Fibroblast of skin of back (primary cell): Measurements from ENCODE around the gene EIF4H.
"Not testable (repeated sequence)": the region's sequence is repeated elsewhere in the genome, so short reads cannot be mapped to it uniquely, and the experiment has no call there.

Experiments
- DNase-seq: peaks from one replicate; pipeline ENCODE4 v3.0.0-alpha.2; 2013

Gene EIF4H

GRCh38 chr7:74199551-74200355, 25.6 kb downstream of the EIF4H start:
- peak; percentile 25 for DNase-seq

GRCh38 chr7:74202841-74203556, 28.8 kb downstream of the EIF4H start:
- peak; percentile 64 for DNase-seq

- no peak for DNase-seq
Measured at GRCh38 chr7:74203956-74204618, 29.9 kb downstream of the EIF4H start.

GRCh38 chr7:74206052-74206451, 31.9 kb downstream of the EIF4H start:
- not testable (repeated sequence) for DNase-seq

- peak; percentile 55 for DNase-seq
Measured at GRCh38 chr7:74206589-74207120, 32.5 kb downstream of the EIF4H start.

GRCh38 chr7:74207586-74207985, 33.4 kb downstream of the EIF4H start:
- no peak for DNase-seq

- DNase-seq: not testable (repeated sequence)
Measured at GRCh38 chr7:74208241-74208640, 34.1 kb downstream of the EIF4H start.

GRCh38 chr7:74212661-74213060, 38.5 kb downstream of the EIF4H start:
- no peak for DNase-seq

GRCh38 chr7:74214816-74215630, 40.9 kb downstream of the EIF4H start:
- DNase-seq: no peak

- no peak for DNase-seq
Measured at GRCh38 chr7:74215921-74216320, 41.8 kb downstream of the EIF4H start.

- DNase-seq: no peak
Measured at GRCh38 chr7:74216361-74216761, 42.2 kb downstream of the EIF4H start.

GRCh38 chr7:74217455-74218342, 43.5 kb downstream of the EIF4H start:
- DNase-seq: no peak

GRCh38 chr7:74218343-74218698, 44.2 kb downstream of the EIF4H start:
- DNase-seq: no peak

GRCh38 chr7:74219416-74219815, 45.3 kb downstream of the EIF4H start:
- no peak for DNase-seq

- no peak for DNase-seq
Measured at GRCh38 chr7:74220229-74220628, 46.1 kb downstream of the EIF4H start.

GRCh38 chr7:74221713-74222112, 47.6 kb downstream of the EIF4H start:
- DNase-seq: no peak

- no peak for DNase-seq
Measured at GRCh38 chr7:74222851-74223710, 48.9 kb downstream of the EIF4H start.

- no peak for DNase-seq
Measured at GRCh38 chr7:74223711-74224510, 49.8 kb downstream of the EIF4H start.

GRCh38 chr7:74224511-74224832, 50.3 kb downstream of the EIF4H start:
- no peak for DNase-seq

GRCh38 chr7:74224907-74225306, 50.8 kb downstream of the EIF4H start:
- DNase-seq: not testable (repeated sequence)
